GM20000 (cell line): ENCODE results near the gene TTC6.

ENCODE experiments used
- DNase-seq: peaks from one replicate; pipeline ENCODE4 v3.0.0; 2012; ENCODE audit warnings: low spot score
- TF ChIP-seq, protein P1 (sequence below): IDR thresholded peaks from 2 replicates; pipeline ENCODE4 v1.5.1; 2012; ENCODE audit warnings: mild to moderate bottlenecking, control low read depth; ENCODE audit errors: extremely low read depth, missing control alignments

Gene TTC6

DNA sequence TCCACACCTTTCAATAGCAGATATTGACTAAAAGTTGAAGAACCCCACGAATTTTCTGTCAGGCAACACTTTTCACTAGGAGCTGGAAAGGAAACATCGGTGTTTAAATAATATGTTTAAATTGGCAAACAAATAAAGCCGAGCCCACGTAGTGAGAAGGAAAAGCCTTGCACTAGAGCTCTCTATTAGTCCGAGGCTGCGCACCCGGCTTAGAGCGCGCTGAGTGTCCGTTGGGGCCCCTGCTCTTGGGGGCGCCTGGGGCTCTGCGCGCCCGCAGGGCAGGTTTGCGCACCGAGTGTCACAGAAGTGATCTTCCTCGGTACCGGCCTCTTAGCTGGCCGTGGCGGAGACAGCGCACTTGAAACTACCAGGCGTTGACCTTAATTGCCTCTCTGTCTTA lies 6.4 kb downstream of the TTC6 start:
- TF ChIP-seq, protein P1, sequence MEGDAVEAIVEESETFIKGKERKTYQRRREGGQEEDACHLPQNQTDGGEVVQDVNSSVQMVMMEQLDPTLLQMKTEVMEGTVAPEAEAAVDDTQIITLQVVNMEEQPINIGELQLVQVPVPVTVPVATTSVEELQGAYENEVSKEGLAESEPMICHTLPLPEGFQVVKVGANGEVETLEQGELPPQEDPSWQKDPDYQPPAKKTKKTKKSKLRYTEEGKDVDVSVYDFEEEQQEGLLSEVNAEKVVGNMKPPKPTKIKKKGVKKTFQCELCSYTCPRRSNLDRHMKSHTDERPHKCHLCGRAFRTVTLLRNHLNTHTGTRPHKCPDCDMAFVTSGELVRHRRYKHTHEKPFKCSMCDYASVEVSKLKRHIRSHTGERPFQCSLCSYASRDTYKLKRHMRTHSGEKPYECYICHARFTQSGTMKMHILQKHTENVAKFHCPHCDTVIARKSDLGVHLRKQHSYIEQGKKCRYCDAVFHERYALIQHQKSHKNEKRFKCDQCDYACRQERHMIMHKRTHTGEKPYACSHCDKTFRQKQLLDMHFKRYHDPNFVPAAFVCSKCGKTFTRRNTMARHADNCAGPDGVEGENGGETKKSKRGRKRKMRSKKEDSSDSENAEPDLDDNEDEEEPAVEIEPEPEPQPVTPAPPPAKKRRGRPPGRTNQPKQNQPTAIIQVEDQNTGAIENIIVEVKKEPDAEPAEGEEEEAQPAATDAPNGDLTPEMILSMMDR, result no peak
- DNase-seq, result no peak

DNA sequence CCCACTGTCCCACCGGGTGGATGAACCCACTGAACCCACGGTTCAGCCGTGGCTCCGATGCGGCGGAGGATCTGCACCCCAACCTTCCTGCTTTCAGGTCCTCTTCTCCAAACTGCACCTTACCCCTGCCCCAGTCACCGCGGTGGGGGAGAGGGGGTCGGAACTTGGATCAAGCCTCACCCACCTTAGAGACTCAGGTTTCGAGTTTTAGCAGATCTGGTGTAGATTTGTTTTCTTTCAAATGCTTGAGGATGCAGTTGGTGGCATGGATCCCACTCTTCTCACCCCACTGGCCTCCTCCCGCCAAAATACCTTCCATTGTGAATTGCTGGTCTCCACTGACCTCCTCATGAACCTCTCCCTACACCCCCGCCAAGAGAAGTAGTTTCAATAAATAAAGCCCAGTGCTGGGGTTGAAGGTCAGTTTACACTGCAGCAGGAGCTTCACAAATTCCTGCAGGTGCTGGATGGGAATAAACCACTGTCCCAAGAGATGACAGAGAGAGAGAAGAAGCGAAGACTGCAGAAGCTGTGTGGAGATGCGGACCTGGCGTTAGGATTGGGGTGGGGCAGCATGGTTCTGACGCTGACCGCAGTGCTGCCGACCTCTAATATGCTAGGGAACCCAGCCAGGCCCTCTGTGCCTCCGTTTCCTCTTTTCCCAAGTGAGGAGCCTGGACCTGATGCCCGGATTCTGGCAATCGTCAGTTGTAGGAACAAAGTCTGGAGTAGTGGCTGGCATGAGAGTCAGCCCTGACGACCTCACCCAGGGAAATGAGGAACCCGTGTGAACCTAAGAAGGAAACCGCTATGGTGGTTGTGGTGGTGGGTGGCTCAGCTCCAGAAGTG lies 7.4 kb downstream of the TTC6 start:
- TF ChIP-seq, protein P1, result no peak
- DNase-seq, result no peak

DNA sequence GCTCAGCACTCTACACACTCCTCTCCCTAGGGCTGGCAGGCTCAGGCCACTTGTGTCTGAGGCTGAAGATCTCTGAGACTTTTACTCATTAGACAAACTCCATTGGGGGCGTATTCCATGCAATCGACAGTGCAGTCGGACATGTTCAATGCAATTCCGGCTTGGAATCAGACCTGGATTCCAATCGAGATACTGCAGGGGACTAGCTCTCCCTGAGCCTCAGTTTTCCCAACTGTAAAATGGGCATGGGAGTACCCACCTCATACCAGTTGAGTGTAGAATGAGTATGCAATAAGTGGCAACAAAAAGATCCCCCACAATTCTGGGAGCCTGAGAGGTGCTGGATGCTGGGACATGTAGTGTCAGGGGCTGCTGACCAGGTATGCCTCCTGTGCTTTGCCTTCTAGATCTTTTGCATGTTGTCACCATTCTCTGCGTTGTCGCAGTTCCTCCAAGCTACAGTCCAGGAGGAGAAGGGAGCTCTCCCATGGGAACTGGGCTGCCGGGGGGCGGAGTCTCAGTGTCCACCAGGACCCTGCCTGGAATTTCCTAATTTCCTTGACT lies 8.3 kb downstream of the TTC6 start:
- DNase-seq, result no peak
- TF ChIP-seq, protein P1, result no peak

DNA sequence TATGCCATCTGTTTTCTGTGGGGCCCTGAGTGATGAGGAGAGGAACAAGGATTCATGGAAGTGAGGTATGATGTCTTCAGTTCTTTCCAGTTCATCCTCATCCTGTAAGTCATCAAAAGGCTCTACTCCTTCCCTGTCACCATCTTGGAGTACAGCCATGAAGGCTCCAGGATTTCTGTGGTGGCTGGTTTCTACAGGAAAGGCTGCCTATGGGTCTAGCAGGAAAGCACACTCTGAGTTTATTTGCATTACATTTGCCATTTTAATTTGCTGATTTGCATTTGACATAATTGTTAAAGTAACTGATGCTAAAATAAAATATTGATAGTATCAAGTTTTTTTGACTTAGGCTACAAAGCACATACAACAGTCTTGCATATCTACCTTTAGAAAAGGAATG lies 11.2 kb downstream of the TTC6 start:
- TF ChIP-seq, protein P1, result no peak
- DNase-seq, result no peak

DNA sequence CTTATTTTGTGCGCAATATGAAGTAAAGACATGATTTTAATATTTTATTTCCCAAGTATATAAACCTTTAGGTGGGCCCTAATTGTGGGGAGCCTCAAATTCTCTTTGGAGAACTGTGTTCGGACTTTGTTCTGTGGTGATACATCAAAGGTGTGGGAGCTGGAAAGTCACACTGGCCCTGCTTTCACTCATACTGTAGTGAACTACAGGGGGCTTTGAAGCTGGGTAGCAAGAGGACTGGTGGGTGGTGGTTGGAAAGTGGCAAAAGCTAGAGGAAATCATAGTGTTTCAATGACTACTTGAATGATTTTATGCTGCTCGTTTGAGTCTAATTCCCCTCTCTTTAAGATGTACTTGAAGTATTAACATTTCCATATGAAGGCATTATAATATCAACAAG lies 13.2 kb downstream of the TTC6 start:
- DNase-seq, result no peak
- TF ChIP-seq, protein P1, result no peak

DNA sequence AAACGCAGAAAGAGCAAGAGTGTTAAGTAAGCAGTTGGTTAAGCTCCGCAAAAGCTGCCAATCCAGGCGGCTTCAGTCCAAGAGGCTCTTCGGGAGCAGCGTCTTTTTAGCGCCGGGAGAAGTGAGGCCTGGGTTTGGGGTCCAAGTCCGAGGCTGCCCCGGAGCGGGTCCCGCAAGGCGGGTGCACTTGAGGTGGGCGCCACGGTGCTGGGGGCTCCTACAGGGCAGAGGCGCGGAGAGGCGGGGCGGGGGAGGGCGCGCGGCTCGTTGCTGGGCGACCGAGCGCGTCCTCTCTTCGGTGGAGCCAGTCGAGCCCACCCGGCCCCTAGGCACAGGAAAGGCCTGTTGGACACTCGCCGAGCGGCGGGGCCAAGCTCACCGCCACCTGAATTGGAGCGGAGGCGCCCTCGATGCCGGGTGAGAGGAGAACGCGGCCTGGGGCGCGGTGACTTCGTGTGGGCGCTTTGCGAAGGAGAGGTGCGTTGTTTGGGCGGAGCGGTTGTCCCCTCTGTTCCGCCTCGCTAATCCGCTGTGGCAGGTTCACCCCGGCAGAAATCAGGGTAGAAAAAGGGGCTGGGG lies 15.6 kb downstream of the TTC6 start:
- DNase-seq, result no peak
- TF ChIP-seq, protein P1, result no peak

DNA sequence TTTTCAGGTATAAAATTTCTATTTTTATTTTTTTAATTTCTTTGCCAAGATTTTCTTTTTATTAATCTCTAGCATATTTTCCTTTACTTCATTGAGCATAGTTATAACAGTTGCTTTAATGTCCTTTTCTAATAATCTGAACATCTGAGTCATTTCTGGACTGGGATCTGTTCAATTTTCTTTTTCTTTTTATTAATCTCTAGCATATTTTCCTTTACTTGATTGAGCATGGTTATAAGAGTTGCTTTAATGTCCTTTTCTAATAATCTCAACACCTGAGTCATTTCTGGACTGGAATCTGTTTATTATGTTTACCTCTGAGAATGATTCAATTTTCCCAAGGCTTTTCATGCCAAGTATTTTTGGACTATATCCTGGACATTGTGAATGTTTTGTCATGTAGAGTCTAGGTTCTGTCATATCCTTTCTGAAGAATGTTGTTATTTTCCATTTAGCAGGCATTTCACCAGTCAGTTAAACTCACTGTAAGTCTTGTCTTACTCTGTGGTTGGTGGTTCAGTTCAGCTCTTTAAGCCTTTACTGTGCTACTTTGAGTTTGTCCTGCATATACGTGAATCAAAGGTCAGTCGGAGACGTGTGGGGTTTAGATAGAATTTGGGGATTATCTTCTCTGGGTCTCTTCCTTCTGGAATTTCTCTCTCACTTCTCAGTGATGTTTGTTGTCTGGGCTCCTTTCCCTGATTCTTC lies 20.3 kb downstream of the TTC6 start:
- TF ChIP-seq, protein P1, result no peak
- DNase-seq, result no peak
